Smooth muscle cell (in vitro differentiated cells): ENCODE measurements around the gene DGCR8. TPM values are rescaled to one million over a fixed set of nuclear protein-coding genes. Genes with fewer than 3 reads are reported as not detected.

ENCODE experiments used
- DNase-seq: peaks from one replicate; lab custom pipeline; 2025; ENCODE audit not compliant: unreplicated experiment; lab: John Stamatoyannopoulos, UW
- H2AFZ ChIP-seq: fragments of 200-600 bp; sonication (generic); 2 replicates; pipeline ENCODE4 v1.6.0; 2016; ENCODE audit warnings: antibody characterized with exemption, low read depth, mild to moderate bottlenecking
- H3F3A ChIP-seq: fragments of 200-600 bp; sonication (generic); 2 replicates; pipeline ENCODE4 v1.6.0; 2017; ENCODE audit warnings: antibody characterized with exemption, low read depth
- H3K27ac ChIP-seq: fragments of 200-600 bp; sonication (generic); 2 replicates; pipeline ENCODE4 v1.5.1; 2016; ENCODE audit warnings: low read depth, mild to moderate bottlenecking
- H3K27me3 ChIP-seq: fragments of 200-600 bp; sonication (generic); 2 replicates; pipeline ENCODE4 v1.6.1; 2016; ENCODE audit warnings: low read depth, mild to moderate bottlenecking
- H3K36me3 ChIP-seq: fragments of 200-600 bp; sonication (generic); 2 replicates; pipeline ENCODE4 v1.5.1; 2016; ENCODE audit warnings: low read depth
- H3K4me1 ChIP-seq: fragments of 200-600 bp; sonication (generic); 2 replicates; pipeline ENCODE4 v1.5.1; 2016; ENCODE audit warnings: low read depth
- H3K4me2 ChIP-seq: fragments of 200-600 bp; sonication (generic); 2 replicates; pipeline ENCODE4 v1.6.0; 2016; ENCODE audit warnings: mild to moderate bottlenecking
- H3K4me3 ChIP-seq: fragments of 200-600 bp; sonication (generic); 2 replicates; pipeline ENCODE4 v1.5.1; 2016; ENCODE audit warnings: mild to moderate bottlenecking
- H3K79me2 ChIP-seq: fragments of 200-600 bp; sonication (generic); 2 replicates; pipeline ENCODE4 v1.6.0; 2016; ENCODE audit warnings: low read depth, mild to moderate bottlenecking
- H3K9ac ChIP-seq: fragments of 200-600 bp; sonication (generic); 2 replicates; pipeline ENCODE4 v1.6.0; 2016; ENCODE audit warnings: low read depth
- H3K9me3 ChIP-seq: fragments of 200-600 bp; sonication (generic); replicated peaks from 2 replicates; pipeline ENCODE4 v1.5.1; 2016; ENCODE audit warnings: low read depth
- H4K20me1 ChIP-seq: fragments of 200-600 bp; sonication (generic); 2 replicates; pipeline ENCODE4 v1.6.0; 2016; ENCODE audit warnings: low read depth
- WGBS: methylation state at CpG from one replicate; pipeline ENCODE4 v1.1.7; 2016; ENCODE audit warnings: low lambda C conversion rate; 5-methylcytosine and 5-hydroxymethylcytosine counted together
- polyA plus RNA-seq: library from polyadenylated mRNA; unstranded; fragments of >200 nt; fragmentation: Nextera tagmentation; extraction: Ambion mirVana; gene quantifications from 2 replicates; pipeline ENCODE4 v1.2.1, GENCODE V29; 2016
- total RNA-seq: library from RNA; depleted of rRNA; stranded (reverse); fragments of >200 nt; gene quantifications from 2 replicates; pipeline ENCODE4 v1.2.3, GENCODE V29; 2014
- TF ChIP-seq, protein P1 (sequence below): fragments of 200-600 bp; sonication (generic); IDR thresholded peaks from 2 replicates; pipeline ENCODE4 v1.5.1; 2017; ENCODE audit warnings: borderline replicate concordance, mild to moderate bottlenecking, antibody characterized with exemption; ENCODE audit not compliant: insufficient read depth, poor library complexity, severe bottlenecking

DGCR8 gene
- total and polyA plus RNA-seq, 2 experiments from 2014 or later: 6.5 to 9.7 TPM

DNA sequence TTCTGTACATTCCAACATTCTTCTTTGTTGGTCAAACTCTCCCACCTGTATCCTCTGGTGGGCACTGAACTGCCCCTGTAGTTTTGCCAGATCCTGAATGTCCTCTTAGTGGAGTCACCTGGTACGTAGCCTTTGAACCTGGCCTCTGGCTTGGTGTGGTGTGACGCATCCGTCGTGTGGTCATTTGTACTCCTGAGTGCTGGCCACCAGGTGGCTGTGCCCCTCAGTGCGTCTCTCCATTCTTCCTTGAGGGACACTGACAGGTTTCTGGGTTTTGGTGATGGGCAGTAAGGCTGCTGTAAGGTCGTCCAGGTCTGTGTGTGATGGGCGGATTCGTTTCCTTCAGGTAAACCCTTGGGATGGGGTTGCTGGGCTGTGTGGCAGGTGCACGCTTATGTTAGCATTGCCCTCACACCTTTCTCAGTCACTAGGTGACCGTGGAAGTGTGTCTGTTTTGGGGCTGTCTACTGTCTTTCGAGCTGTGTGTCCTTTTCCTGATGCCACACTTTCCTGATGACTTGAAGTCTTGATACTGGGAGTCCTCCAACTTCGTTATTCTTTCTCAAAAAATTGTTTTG is 22.3 kb downstream of the DGCR8 start:
- no peaks in the 10 kb centered on the region for H3K9me3 ChIP-seq
- peaks cover 11% of the 10 kb centered on the region for H3K36me3 ChIP-seq
- no peak overlapping the region for H3K4me2 ChIP-seq
- peaks cover 64% of the 10 kb centered on the region for H4K20me1 ChIP-seq
- no peak overlapping the region for H3K4me3 ChIP-seq
- no peaks in the 10 kb centered on the region for H3F3A ChIP-seq
- H3K4me1 ChIP-seq: no peaks in the 10 kb centered on the region
- DNase-seq: no peak
- WGBS: 95% methylated on average over 12 of the region's 12 CpGs
- H3K9ac ChIP-seq: no peak overlapping the region
- no peak overlapping the region for H2AFZ ChIP-seq
- no peaks in the 10 kb centered on the region for H3K27me3 ChIP-seq
- H3K27ac ChIP-seq: no peak overlapping the region
- TF ChIP-seq, protein P1, sequence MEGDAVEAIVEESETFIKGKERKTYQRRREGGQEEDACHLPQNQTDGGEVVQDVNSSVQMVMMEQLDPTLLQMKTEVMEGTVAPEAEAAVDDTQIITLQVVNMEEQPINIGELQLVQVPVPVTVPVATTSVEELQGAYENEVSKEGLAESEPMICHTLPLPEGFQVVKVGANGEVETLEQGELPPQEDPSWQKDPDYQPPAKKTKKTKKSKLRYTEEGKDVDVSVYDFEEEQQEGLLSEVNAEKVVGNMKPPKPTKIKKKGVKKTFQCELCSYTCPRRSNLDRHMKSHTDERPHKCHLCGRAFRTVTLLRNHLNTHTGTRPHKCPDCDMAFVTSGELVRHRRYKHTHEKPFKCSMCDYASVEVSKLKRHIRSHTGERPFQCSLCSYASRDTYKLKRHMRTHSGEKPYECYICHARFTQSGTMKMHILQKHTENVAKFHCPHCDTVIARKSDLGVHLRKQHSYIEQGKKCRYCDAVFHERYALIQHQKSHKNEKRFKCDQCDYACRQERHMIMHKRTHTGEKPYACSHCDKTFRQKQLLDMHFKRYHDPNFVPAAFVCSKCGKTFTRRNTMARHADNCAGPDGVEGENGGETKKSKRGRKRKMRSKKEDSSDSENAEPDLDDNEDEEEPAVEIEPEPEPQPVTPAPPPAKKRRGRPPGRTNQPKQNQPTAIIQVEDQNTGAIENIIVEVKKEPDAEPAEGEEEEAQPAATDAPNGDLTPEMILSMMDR: no peak
- H3K79me2 ChIP-seq: peaks cover 26% of the 10 kb centered on the region

DNA sequence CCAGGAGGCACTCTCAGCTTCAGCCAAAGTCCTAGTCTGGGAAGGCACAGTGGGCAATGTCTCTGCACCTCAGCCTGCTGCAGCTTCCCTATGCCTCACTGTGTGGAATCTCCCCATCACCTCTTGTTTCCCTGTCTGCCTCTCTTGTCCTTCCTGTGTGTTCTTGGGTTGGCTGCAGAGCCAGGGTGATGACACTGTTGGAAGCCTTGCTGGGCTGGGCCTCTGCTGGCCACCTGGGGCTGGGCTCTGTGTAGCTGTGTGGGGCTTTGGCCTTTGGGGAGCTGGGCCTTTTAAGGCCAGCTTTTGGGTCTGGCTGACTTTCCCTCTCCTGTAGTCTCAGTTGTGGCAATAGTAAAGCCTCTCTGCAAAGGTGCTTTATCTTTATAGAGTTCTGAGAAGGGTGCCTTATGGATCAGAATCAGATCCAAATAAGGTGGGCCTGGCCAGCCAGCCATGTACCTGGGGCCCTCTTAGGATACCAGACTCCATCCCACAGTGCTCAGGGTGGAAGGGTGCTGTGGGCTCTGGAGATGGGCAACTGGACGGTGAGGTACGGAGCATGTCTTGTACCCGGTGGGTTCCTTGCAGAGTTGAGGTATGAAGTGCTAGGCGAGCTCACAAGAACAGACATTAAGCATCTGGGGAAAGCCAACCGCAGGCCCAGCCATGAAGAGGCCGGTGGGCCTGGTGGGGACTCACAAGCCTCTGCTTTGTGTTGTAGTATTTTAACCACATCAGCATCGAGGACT is 25.6 kb downstream of the DGCR8 start:
- H4K20me1 ChIP-seq: peaks cover 54% of the 10 kb centered on the region
- WGBS: 99% methylated on average over 7 of the region's 7 CpGs

DNA sequence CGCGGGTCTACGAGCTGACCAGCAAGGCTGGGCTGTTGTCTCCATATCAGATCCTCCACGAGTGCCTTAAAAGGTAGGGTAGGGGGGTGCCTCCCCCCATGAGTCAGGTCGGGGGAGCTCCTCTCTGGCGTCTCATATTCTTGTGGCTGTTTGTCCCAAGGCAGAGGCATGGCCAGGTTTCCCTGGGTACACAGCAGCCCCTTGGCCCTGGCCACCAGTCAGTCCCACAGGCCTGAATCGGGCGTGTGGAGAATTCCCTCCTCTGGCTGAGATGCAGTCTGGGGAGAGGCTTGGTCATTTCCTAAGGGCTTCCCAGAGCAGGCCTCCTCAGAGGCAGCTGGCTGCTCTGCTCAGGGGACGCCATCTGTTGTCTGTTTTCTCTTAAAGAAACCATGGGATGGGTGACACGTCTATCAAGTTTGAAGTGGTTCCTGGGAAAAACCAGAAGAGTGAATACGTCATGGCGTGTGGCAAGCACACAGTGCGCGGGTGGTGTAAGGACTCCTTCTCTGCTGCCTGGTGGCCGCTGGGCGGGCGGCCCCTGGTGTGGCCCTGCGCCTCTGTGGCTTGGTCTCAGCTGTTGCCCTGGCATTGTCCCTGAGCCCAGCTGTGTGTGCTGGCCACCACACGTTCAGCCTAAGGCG is 26.3 kb downstream of the DGCR8 start:
- Histone ChIP-seq H3K79me2 (peaks cover 19% of the 10 kb centered on the region), H3K36me3 (peaks cover 9% of the 10 kb centered on the region), H3K4me2 (no peak overlapping the region), H3K9me3 (no peaks in the 10 kb centered on the region), H3K4me1 (no peaks in the 10 kb centered on the region), H4K20me1 (peaks cover 57% of the 10 kb centered on the region), H3K27ac (no peak overlapping the region), H3K4me3 (no peak overlapping the region), H3F3A (no peaks in the 10 kb centered on the region), H2AFZ (no peak overlapping the region), H3K9ac (no peak overlapping the region), H3K27me3 (no peaks in the 10 kb centered on the region)
- 93% methylated on average over 20 of the region's 20 CpGs for WGBS
- TF ChIP-seq, protein P1: no peak
- DNase-seq: no peak

More for the DNA sequence above, 25.6 kb downstream of the DGCR8 start:
- Histone ChIP-seq H3K27ac (no peak overlapping the region), H3K36me3 (peaks cover 9% of the 10 kb centered on the region), H2AFZ (no peak overlapping the region), H3K4me3 (no peak overlapping the region), H3K9ac (no peak overlapping the region), H3K4me1 (no peaks in the 10 kb centered on the region), H3F3A (no peaks in the 10 kb centered on the region), H3K27me3 (no peaks in the 10 kb centered on the region), H3K9me3 (no peaks in the 10 kb centered on the region), H3K4me2 (no peak overlapping the region), H3K79me2 (peaks cover 19% of the 10 kb centered on the region)
- no peak for DNase-seq
- TF ChIP-seq, protein P1: no peak
